Measurements from ENCODE around the gene IL1RN.
A peak's percentile ranks its signal among the peaks of the same experiment; 100 is the strongest.

Gene IL1RN

GRCh38 chr2:113142290-113142689, 14.9 kb downstream of the IL1RN start:
- FAIRE-seq (no peak), DNase-seq (ENCODE audit: insufficient read length, low spot score) (no peak)
- TF ChIP-seq POLR2A (IDR thresholded peaks at IDR 0.05; ENCODE audit: low read depth, low read length), result no peak

- DNase-seq (ENCODE audit: insufficient read length, low spot score) (no peak), FAIRE-seq (no peak)
- no peak for TF ChIP-seq POLR2A (IDR thresholded peaks at IDR 0.05; ENCODE audit: low read depth, low read length)
Observed at GRCh38 chr2:113144259-113144658, 16.9 kb downstream of the IL1RN start.

- FAIRE-seq (no peak), DNase-seq (ENCODE audit: insufficient read length, low spot score) (no peak)
- no peak for TF ChIP-seq POLR2A (IDR thresholded peaks at IDR 0.05; ENCODE audit: low read depth, low read length)
Observed at GRCh38 chr2:113148606-113149552, 21.5 kb downstream of the IL1RN start.

- DNase-seq (ENCODE audit: insufficient read length, low spot score) (no peak), FAIRE-seq (no peak)
- TF ChIP-seq POLR2A (IDR thresholded peaks at IDR 0.05; ENCODE audit: low read depth, low read length), result no peak
Observed at GRCh38 chr2:113149553-113150257, 22.3 kb downstream of the IL1RN start.

GRCh38 chr2:113150258-113150601, 22.8 kb downstream of the IL1RN start:
- FAIRE-seq (no peak), DNase-seq (ENCODE audit: insufficient read length, low spot score) (no peak)
- TF ChIP-seq POLR2A (IDR thresholded peaks at IDR 0.05; ENCODE audit: low read depth, low read length), result no peak

GRCh38 chr2:113155331-113155730, 27.9 kb downstream of the IL1RN start:
- no peak for FAIRE-seq
- no peak for TF ChIP-seq POLR2A (IDR thresholded peaks at IDR 0.05; ENCODE audit: low read depth, low read length)
- no peak for DNase-seq (ENCODE audit: insufficient read length, low spot score)

GRCh38 chr2:113156278-113157117, 29.1 kb downstream of the IL1RN start:
- FAIRE-seq (no peak), DNase-seq (ENCODE audit: insufficient read length, low spot score) (no peak)
- TF ChIP-seq POLR2A (IDR thresholded peaks at IDR 0.05; ENCODE audit: low read depth, low read length), result no peak

- FAIRE-seq (no peak), DNase-seq (ENCODE audit: insufficient read length, low spot score) (peak; percentile 28)
- peak; percentile 14 for TF ChIP-seq POLR2A (IDR thresholded peaks at IDR 0.05; ENCODE audit: low read depth, low read length)
Observed at GRCh38 chr2:113157118-113157896, 29.9 kb downstream of the IL1RN start.

GRCh38 chr2:113157897-113158753, 30.7 kb downstream of the IL1RN start:
- no peak for TF ChIP-seq POLR2A (IDR thresholded peaks at IDR 0.05; ENCODE audit: low read depth, low read length)
- FAIRE-seq (peak; percentile 71), DNase-seq (ENCODE audit: insufficient read length, low spot score) (peak; percentile 67)

GRCh38 chr2:113158884-113159553, 31.6 kb downstream of the IL1RN start:
- TF ChIP-seq POLR2A (IDR thresholded peaks at IDR 0.05; ENCODE audit: low read depth, low read length), result no peak
- no peak for DNase-seq (ENCODE audit: insufficient read length, low spot score)
- no peak for FAIRE-seq

- TF ChIP-seq POLR2A (IDR thresholded peaks at IDR 0.05; ENCODE audit: low read depth, low read length), result no peak
Observed at GRCh38 chr2:113160248-113160647, 32.9 kb downstream of the IL1RN start.

GRCh38 chr2:113160962-113161361, 33.6 kb downstream of the IL1RN start:
- FAIRE-seq, result no peak
- TF ChIP-seq POLR2A (IDR thresholded peaks at IDR 0.05; ENCODE audit: low read depth, low read length), result no peak
- DNase-seq (ENCODE audit: insufficient read length, low spot score), result no peak

More at GRCh38 chr2:113160248-113160647, 32.9 kb downstream of the IL1RN start:
- no peak for FAIRE-seq
- no peak for DNase-seq (ENCODE audit: insufficient read length, low spot score)

All from H54 (cell line).